ENCODE data around the gene ANKMY1.
"Not testable (repeated sequence)": the region's sequence is repeated elsewhere in the genome, so short reads cannot be mapped to it uniquely, and the experiment has no call there.

ANKMY1 gene

GRCh38 chr2:240553956-240554480, 3.8 kb downstream of the ANKMY1 start:
- no peak for DNase-seq

- DNase-seq = no peak
Measured at GRCh38 chr2:240551811-240552210, 6.0 kb downstream of the ANKMY1 start.

GRCh38 chr2:240551288-240551687, 6.5 kb downstream of the ANKMY1 start:
- DNase-seq = no peak

- DNase-seq = no peak
Measured at GRCh38 chr2:240539906-240540305, 17.9 kb downstream of the ANKMY1 start.

GRCh38 chr2:240539101-240539500, 18.7 kb downstream of the ANKMY1 start:
- not testable (repeated sequence) for DNase-seq

- DNase-seq = no peak
Measured at GRCh38 chr2:240538031-240538780, 19.6 kb downstream of the ANKMY1 start.

GRCh38 chr2:240532031-240532775, 25.6 kb downstream of the ANKMY1 start:
- DNase-seq = no peak

GRCh38 chr2:240531038-240531437, 26.8 kb downstream of the ANKMY1 start:
- DNase-seq = no peak

- DNase-seq = no peak
Measured at GRCh38 chr2:240530181-240530580, 27.6 kb downstream of the ANKMY1 start.

GRCh38 chr2:240529344-240529999, 28.3 kb downstream of the ANKMY1 start:
- no peak for DNase-seq

GRCh38 chr2:240528406-240529040, 29.3 kb downstream of the ANKMY1 start:
- DNase-seq = no peak

- no peak for DNase-seq
Measured at GRCh38 chr2:240527153-240527750, 30.5 kb downstream of the ANKMY1 start.

GRCh38 chr2:240526521-240526920, 31.3 kb downstream of the ANKMY1 start:
- no peak for DNase-seq

GRCh38 chr2:240525802-240526201, 32.0 kb downstream of the ANKMY1 start:
- no peak for DNase-seq

- DNase-seq = no peak
Measured at GRCh38 chr2:240524963-240525718, 32.6 kb downstream of the ANKMY1 start.

GRCh38 chr2:240523451-240524281, 34.1 kb downstream of the ANKMY1 start:
- DNase-seq = no peak

- DNase-seq = no peak
Measured at GRCh38 chr2:240522406-240522805, 35.4 kb downstream of the ANKMY1 start.

GRCh38 chr2:240521885-240522284, 35.9 kb downstream of the ANKMY1 start:
- not testable (repeated sequence) for DNase-seq

GRCh38 chr2:240520974-240521350, 36.8 kb downstream of the ANKMY1 start:
- DNase-seq = no peak

- DNase-seq = no peak
Measured at GRCh38 chr2:240520130-240520973, 37.4 kb downstream of the ANKMY1 start.
